ENCODE data around the gene ST14.

DNA sequence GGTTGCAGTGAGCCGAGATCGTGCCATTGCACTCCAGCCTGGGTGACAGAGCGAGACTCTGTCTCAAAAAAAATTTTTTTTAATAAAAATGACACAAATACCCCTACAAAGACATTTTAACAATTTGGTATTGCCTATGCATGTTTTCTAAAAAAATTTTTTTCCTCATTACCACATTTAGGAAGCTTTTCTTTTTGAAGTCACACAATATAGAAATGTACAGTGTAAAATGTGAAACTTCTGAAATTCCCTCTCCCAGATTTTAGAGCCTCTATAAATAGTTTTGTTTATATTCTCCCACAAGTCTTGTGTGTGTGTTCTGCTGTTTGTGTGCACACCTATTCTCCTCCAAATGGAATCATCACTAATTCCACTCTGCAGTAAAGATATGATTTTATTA lies 7.6 kb downstream of the ST14 start:
- TF ChIP-seq EZH2 (IDR thresholded peaks at IDR 0.05; ENCODE audit: insufficient read depth, poor library complexity, severe bottlenecking) (no peak), EZH2phosphoT487 (IDR thresholded peaks at IDR 0.05; ENCODE audit: insufficient read depth, low read depth) (no peak)
